ENCODE results near the gene PYCARD. TPM values are rescaled to one million over a fixed set of nuclear protein-coding genes. Genes with fewer than 3 reads are reported as not detected.

PYCARD gene
- total and polyA plus RNA-seq, 8 donors = 3.3 to 27.3 (median 9.6) TPM

GRCh38 chr16:31215287-31216162, 13.0 kb upstream of the PYCARD start:
- peak; percentile 41 to 85 (median 58) for DNase-seq
- ATAC-seq = peak; percentile 90 to 94 (median 90)
- H3K27ac ChIP-seq = no peak overlapping the region
- FAIRE-seq = no peak
- H3K36me3 ChIP-seq = no peaks in the 10 kb centered on the region
- 0% methylated on average over 62 to 63 of the region's 63 CpGs for WGBS, 2 donors
- H3K4me3 ChIP-seq = peak overlapping the region; percentile 27 to 59 (median 36)
- intact Hi-C loops (cut with DNase I) = no loop called here
- H3K27me3 ChIP-seq = peaks cover 0 to 18% (median 3%) of the 10 kb centered on the region in 4 donors
- no peaks in the 10 kb centered on the region for H3K9me3 ChIP-seq
- peaks cover 15 to 17% (median 16%) of the 10 kb centered on the region in 3 donors for H3K4me1 ChIP-seq
- TF ChIP-seq CTCF (IDR thresholded peaks at IDR 0.05) = no peak

DNA sequence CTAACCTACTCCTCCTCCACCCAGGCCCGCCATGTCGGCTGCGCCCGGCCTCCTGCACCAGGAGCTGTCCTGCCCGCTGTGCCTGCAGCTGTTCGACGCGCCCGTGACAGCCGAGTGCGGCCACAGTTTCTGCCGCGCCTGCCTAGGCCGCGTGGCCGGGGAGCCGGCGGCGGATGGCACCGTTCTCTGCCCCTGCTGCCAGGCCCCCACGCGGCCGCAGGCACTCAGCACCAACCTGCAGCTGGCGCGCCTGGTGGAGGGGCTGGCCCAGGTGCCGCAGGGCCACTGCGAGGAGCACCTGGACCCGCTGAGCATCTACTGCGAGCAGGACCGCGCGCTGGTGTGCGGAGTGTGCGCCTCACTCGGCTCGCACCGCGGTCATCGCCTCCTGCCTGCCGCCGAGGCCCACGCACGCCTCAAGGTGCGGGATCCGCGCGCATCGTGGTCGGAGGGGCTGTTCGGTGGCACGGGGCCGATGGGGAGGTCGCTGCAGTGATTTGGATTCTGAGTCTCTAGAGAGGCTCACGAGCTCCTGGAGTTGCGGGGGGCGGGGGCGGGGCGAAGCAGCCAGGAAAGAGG, 12.2 kb upstream of the PYCARD start:
- Histone ChIP-seq H3K4me1 (peaks cover 15 to 17% (median 16%) of the 10 kb centered on the region in 3 donors), H3K27ac (no peak overlapping the region), H3K36me3 (no peaks in the 10 kb centered on the region), H3K4me3 (peak overlapping the region in 3 of 4 donors; percentile 28 to 59 (median 44)), H3K27me3 (peaks cover 0 to 18% (median 3%) of the 10 kb centered on the region in 4 donors), H3K9me3 (no peaks in the 10 kb centered on the region)
- FAIRE-seq (no peak), DNase-seq (peak in 1 of 6 donors; percentile 66), ATAC-seq (peak in 3 of 4 donors; percentile 9 to 36 (median 10))
- no peak for TF ChIP-seq CTCF (IDR thresholded peaks at IDR 0.05)
- 7 to 10% methylated on average over 47 to 58 of the region's 58 CpGs for WGBS, 2 donors
- intact Hi-C loops (cut with DNase I) = no loop called here

GRCh38 chr16:31213877-31214707, 11.5 kb upstream of the PYCARD start, which contains the start of gene TRIM72:
TRIM72 (plus strand) TSS chr16:31214119; CDS start chr16:31214739, 620 bp downstream.
- WGBS, 2 donors = 74 to 92% methylated on average over 15 to 25 of the region's 25 CpGs
- Histone ChIP-seq H3K9me3 (no peaks in the 10 kb centered on the region), H3K4me3 (peak within 1 kb of the TSS in 2 of 4 donors; percentile 44 to 59), H3K4me1 (peaks cover 15 to 17% (median 16%) of the 10 kb centered on the region in 3 donors), H3K27me3 (peaks cover 0 to 18% (median 3%) of the 10 kb centered on the region in 4 donors), H3K36me3 (no peaks in the 10 kb centered on the region), H3K27ac (no peak within 1 kb of the TSS)
- DNase-seq (no peak), ATAC-seq (no peak), FAIRE-seq (no peak)
- intact Hi-C loops (cut with DNase I) = no loop called here
- no peak for TF ChIP-seq CTCF (IDR thresholded peaks at IDR 0.05)

DNA sequence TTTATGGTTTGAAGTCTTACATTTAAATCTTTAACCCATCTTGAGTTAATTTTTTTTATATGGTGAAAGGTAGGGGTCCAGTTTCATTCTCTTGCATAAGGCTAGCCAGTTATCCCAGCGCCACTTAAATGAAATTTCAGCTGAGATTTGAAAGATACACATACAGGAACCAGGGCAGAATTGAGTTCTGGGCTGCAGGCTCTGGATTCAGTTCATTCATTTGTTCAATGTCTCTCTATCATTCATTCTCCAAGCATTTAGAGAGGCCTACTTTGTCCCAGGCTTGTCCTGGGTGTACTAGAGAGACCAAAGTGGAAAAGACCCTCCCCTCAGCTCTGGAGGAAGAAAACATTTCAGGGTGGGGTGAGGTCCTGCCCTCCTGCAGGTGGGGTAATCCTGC, 10.8 kb upstream of the PYCARD start:
- no peak for DNase-seq
- peaks cover 15 to 17% (median 16%) of the 10 kb centered on the region in 3 donors for H3K4me1 ChIP-seq
- no peak for TF ChIP-seq CTCF (IDR thresholded peaks at IDR 0.05)
- 100% methylated on average over 1 of the region's 1 CpG for WGBS, 2 donors
- no peak for FAIRE-seq
- H3K27me3 ChIP-seq = peaks cover 0 to 18% (median 3%) of the 10 kb centered on the region in 4 donors
- no peaks in the 10 kb centered on the region for H3K9me3 ChIP-seq
- ATAC-seq = no peak
- intact Hi-C loops (cut with DNase I) = no loop called here
- no peak overlapping the region for H3K27ac ChIP-seq
- H3K36me3 ChIP-seq = no peaks in the 10 kb centered on the region
- no peak overlapping the region for H3K4me3 ChIP-seq
